ENCODE measurements around the gene CCDC154.

DNA sequence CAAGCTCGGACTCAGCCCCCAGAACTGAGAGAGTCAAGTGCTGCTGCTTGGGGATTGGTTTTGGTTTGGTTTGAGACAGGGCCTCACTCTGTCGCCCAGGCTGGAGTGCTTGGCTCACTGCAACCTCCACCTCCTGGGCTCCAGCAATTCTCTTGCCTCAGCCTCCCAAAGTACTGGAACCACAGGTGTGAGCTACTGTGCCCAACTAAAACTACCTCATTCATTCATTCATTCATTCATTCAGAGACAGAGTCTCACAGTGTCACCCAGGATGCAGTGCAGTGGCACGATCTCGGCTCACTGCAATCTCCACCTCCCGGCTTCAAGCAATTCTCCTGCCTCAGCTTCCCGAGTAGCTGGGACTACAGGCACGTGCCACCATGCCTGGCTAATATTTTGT is 54.6 kb downstream of the CCDC154 start:
- TF ChIP-seq SMC3 (conservative IDR thresholded peaks at IDR 0.05; ENCODE audit: insufficient read depth, low read depth, low read length) (no peak), KLF6 (CRISPR knock-in tag; IDR thresholded peaks at IDR 0.05; ENCODE audit: borderline replicate concordance) (no peak), ZNF165 (CRISPR knock-in tag; IDR thresholded peaks at IDR 0.05; ENCODE audit: borderline replicate concordance) (no peak), POLR2AphosphoS5 (IDR thresholded peaks at IDR 0.05; ENCODE audit: control insufficient read depth, insufficient read depth, low read depth, low read length) (no peak), TGIF2 (CRISPR knock-in tag; IDR thresholded peaks at IDR 0.05) (no peak), ZNF232 (CRISPR knock-in tag; IDR thresholded peaks at IDR 0.05) (no peak), ELF1 (tag; IDR thresholded peaks at IDR 0.05) (no peak), SOX6 (IDR thresholded peaks at IDR 0.05) (no peak), NR1H2 (CRISPR knock-in tag; IDR thresholded peaks at IDR 0.05) (no peak)
- TF ChIP-seq, protein P1, sequence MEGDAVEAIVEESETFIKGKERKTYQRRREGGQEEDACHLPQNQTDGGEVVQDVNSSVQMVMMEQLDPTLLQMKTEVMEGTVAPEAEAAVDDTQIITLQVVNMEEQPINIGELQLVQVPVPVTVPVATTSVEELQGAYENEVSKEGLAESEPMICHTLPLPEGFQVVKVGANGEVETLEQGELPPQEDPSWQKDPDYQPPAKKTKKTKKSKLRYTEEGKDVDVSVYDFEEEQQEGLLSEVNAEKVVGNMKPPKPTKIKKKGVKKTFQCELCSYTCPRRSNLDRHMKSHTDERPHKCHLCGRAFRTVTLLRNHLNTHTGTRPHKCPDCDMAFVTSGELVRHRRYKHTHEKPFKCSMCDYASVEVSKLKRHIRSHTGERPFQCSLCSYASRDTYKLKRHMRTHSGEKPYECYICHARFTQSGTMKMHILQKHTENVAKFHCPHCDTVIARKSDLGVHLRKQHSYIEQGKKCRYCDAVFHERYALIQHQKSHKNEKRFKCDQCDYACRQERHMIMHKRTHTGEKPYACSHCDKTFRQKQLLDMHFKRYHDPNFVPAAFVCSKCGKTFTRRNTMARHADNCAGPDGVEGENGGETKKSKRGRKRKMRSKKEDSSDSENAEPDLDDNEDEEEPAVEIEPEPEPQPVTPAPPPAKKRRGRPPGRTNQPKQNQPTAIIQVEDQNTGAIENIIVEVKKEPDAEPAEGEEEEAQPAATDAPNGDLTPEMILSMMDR (IDR thresholded peaks at IDR 0.05 in 2 of 3, conservative IDR thresholded peaks at IDR 0.05 in 1 of 3; ENCODE audit: insufficient read depth in 2 of 3, low read depth in 1 of 3, low read length in 3 of 3) = no peak
- TF ChIP-seq, protein P2, sequence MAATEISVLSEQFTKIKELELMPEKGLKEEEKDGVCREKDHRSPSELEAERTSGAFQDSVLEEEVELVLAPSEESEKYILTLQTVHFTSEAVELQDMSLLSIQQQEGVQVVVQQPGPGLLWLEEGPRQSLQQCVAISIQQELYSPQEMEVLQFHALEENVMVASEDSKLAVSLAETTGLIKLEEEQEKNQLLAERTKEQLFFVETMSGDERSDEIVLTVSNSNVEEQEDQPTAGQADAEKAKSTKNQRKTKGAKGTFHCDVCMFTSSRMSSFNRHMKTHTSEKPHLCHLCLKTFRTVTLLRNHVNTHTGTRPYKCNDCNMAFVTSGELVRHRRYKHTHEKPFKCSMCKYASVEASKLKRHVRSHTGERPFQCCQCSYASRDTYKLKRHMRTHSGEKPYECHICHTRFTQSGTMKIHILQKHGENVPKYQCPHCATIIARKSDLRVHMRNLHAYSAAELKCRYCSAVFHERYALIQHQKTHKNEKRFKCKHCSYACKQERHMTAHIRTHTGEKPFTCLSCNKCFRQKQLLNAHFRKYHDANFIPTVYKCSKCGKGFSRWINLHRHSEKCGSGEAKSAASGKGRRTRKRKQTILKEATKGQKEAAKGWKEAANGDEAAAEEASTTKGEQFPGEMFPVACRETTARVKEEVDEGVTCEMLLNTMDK (IDR thresholded peaks at IDR 0.05; ENCODE audit: borderline replicate concordance, insufficient read depth, low read depth, low read length, poor library complexity, severe bottlenecking) = no peak
- TF ChIP-seq, protein P3, sequence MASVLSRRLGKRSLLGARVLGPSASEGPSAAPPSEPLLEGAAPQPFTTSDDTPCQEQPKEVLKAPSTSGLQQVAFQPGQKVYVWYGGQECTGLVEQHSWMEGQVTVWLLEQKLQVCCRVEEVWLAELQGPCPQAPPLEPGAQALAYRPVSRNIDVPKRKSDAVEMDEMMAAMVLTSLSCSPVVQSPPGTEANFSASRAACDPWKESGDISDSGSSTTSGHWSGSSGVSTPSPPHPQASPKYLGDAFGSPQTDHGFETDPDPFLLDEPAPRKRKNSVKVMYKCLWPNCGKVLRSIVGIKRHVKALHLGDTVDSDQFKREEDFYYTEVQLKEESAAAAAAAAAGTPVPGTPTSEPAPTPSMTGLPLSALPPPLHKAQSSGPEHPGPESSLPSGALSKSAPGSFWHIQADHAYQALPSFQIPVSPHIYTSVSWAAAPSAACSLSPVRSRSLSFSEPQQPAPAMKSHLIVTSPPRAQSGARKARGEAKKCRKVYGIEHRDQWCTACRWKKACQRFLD (CRISPR knock-in tag; IDR thresholded peaks at IDR 0.05) = no peak
